ENCODE measurements around the gene CALN1. TPM values are rescaled to one million over a fixed set of nuclear protein-coding genes. Genes with fewer than 3 reads are reported as not detected.

CALN1 gene
- total RNA-seq, 4 donors from 2014 or later, result 0.04 TPM; not detected in 3

GRCh38 chr7:72334066-72334465, 78.1 kb downstream of the CALN1 start:
- no peak overlapping the region for H3K27ac ChIP-seq
- ATAC-seq, result no peak
- WGBS, 2 donors (ENCODE audit: low coverage in 1 of 2), result 27 to 42% methylated on average over 4 to 6 of the region's 6 CpGs

GRCh38 chr7:72326811-72327210, 85.3 kb downstream of the CALN1 start:
- H3K4me1 ChIP-seq, result no peaks in the 10 kb centered on the region
- H3K27me3 ChIP-seq, result peaks cover 2% of the 10 kb centered on the region
- H3K27ac ChIP-seq, result no peak overlapping the region
- H3K9me3 ChIP-seq, result peaks cover 0 to 3% (median 0%) of the 10 kb centered on the region in 3 donors
- H3K4me3 ChIP-seq, result no peak overlapping the region
- no peaks in the 10 kb centered on the region for H3K36me3 ChIP-seq
- no peak for ATAC-seq
- TF ChIP-seq CTCF (IDR thresholded peaks at IDR 0.05) (no peak), POLR2A (IDR thresholded peaks at IDR 0.05) (no peak), EP300 (IDR thresholded peaks at IDR 0.05) (no peak), POLR2AphosphoS5 (IDR thresholded peaks at IDR 0.05) (no peak)

More at GRCh38 chr7:72334066-72334465, 78.1 kb downstream of the CALN1 start:
- Histone ChIP-seq H3K36me3 (no peaks in the 10 kb centered on the region), H3K4me1 (peaks cover 0 to 14% (median 0%) of the 10 kb centered on the region in 3 donors), H3K4me3 (no peak overlapping the region), H3K9me3 (peaks cover 0 to 13% (median 0%) of the 10 kb centered on the region in 3 donors), H3K27me3 (peaks cover 56% of the 10 kb centered on the region)
- no peak for TF ChIP-seq EP300 (IDR thresholded peaks at IDR 0.05)
- no peak for TF ChIP-seq POLR2AphosphoS5 (IDR thresholded peaks at IDR 0.05)
- TF ChIP-seq CTCF (IDR thresholded peaks at IDR 0.05), result no peak
- TF ChIP-seq POLR2A (IDR thresholded peaks at IDR 0.05), result no peak

GRCh38 chr7:72326365-72326764, 85.8 kb downstream of the CALN1 start:
- TF ChIP-seq POLR2AphosphoS5 (IDR thresholded peaks at IDR 0.05), result no peak
- no peak for TF ChIP-seq POLR2A (IDR thresholded peaks at IDR 0.05)
- TF ChIP-seq CTCF (IDR thresholded peaks at IDR 0.05), result no peak
- TF ChIP-seq EP300 (IDR thresholded peaks at IDR 0.05), result no peak
- no peaks in the 10 kb centered on the region for H3K9me3 ChIP-seq
- H3K27me3 ChIP-seq, result peaks cover 3% of the 10 kb centered on the region
- H3K36me3 ChIP-seq, result no peaks in the 10 kb centered on the region
- H3K4me3 ChIP-seq, result no peak overlapping the region
- H3K27ac ChIP-seq, result no peak overlapping the region
- H3K4me1 ChIP-seq, result no peaks in the 10 kb centered on the region
- WGBS, 2 donors (ENCODE audit: low coverage in 1 of 2), result 54 to 61% methylated on average over 4 of the region's 4 CpGs
- no peak for ATAC-seq

- ATAC-seq, result no peak
- Histone ChIP-seq H3K36me3 (no peaks in the 10 kb centered on the region), H3K27ac (no peak overlapping the region), H3K4me3 (no peak overlapping the region), H3K27me3 (peaks cover 3% of the 10 kb centered on the region), H3K9me3 (no peaks in the 10 kb centered on the region), H3K4me1 (no peaks in the 10 kb centered on the region)
- TF ChIP-seq CTCF (IDR thresholded peaks at IDR 0.05), result no peak
- TF ChIP-seq POLR2AphosphoS5 (IDR thresholded peaks at IDR 0.05), result no peak
- WGBS, 2 donors (ENCODE audit: low coverage in 1 of 2), result 54 to 77% methylated on average over 3 to 5 of the region's 5 CpGs
Measured at GRCh38 chr7:72325561-72325960, 86.6 kb downstream of the CALN1 start.

- no peak overlapping the region for H3K4me3 ChIP-seq
- H3K27me3 ChIP-seq, result peaks cover 3% of the 10 kb centered on the region
- TF ChIP-seq POLR2A (IDR thresholded peaks at IDR 0.05) (no peak), POLR2AphosphoS5 (IDR thresholded peaks at IDR 0.05) (no peak), CTCF (IDR thresholded peaks at IDR 0.05) (no peak), EP300 (IDR thresholded peaks at IDR 0.05) (no peak)
- 56 to 60% methylated on average over 5 to 7 of the region's 7 CpGs for WGBS, 2 donors (ENCODE audit: low coverage in 1 of 2)
- ATAC-seq, result no peak
- no peak overlapping the region for H3K27ac ChIP-seq
- H3K4me1 ChIP-seq, result no peaks in the 10 kb centered on the region
- H3K36me3 ChIP-seq, result no peaks in the 10 kb centered on the region
- H3K9me3 ChIP-seq, result no peaks in the 10 kb centered on the region
Measured at GRCh38 chr7:72321637-72322036, 90.5 kb downstream of the CALN1 start.

Data from gastroesophageal sphincter (tissue), 4 donors.